B cell (primary cell): ENCODE data around the gene GSG1L. TPM values are rescaled to one million over a fixed set of nuclear protein-coding genes. Genes with fewer than 3 reads are reported as not detected.

Source experiments
- ATAC-seq: fragments of 200-7000 bp; cut with Tn5 transposase; one replicate; pipeline ENCODE4 v1.10.0; 2021; ENCODE audit warnings: low read depth, mild to moderate bottlenecking, moderate number of reproducible peaks, moderate library complexity
- CTCF ChIA-PET: fragments of 350-600 bp; sonication (Branson Sonifier 250); formaldehyde crosslinking; loops from one replicate; lab custom pipeline; 2021; ENCODE audit warnings: antibody characterized with exemption, inconsistent platforms; lab: Charles Lee
- POLR2A ChIA-PET: fragments of 350-600 bp; sonication (Branson Sonifier 250); formaldehyde crosslinking; loops from one replicate; lab custom pipeline; 2021; ENCODE audit warnings: antibody characterized with exemption; lab: Charles Lee
- DNase-seq: peaks from one replicate; pipeline ENCODE4 v3.0.0; 2013
- H2AFZ ChIP-seq: 2 replicates; pipeline ENCODE4 v1.6.1; 2012; ENCODE audit warnings: mild to moderate bottlenecking, low read depth, low read length; ENCODE audit not compliant: insufficient read depth, poor library complexity, severe bottlenecking
- H3K27ac ChIP-seq, 2 donors: 1 replicate in 1 of 2; 2 replicates in 1 of 2; pipeline ENCODE4 v1.5.1; 2012 to 2013; ENCODE audit warnings: low read length in 2 of 2, mild to moderate bottlenecking in 2 of 2, moderate library complexity in 1 of 2
- H3K27me3 ChIP-seq, 4 experiments: fragments of 200-600 bp in 1 of 4; sonication (generic) in 1 of 4; replicated peaks in 1 of 4; 1 replicate in 2 of 4; 2 replicates in 2 of 4; pipeline versions ENCODE4 v1.6.1 to v1.7.0; 2013 to 2016; ENCODE audit warnings: low read length in 3 of 4, mild to moderate bottlenecking in 2 of 4, mixed read lengths in 1 of 4, moderate library complexity in 1 of 4; ENCODE audit not compliant: insufficient read depth in 4 of 4, control insufficient read depth in 3 of 4; ENCODE audit errors: control extremely low read depth in 1 of 4
- H3K36me3 ChIP-seq, 2 experiments: replicated peaks in 1 of 2; 1 replicate in 1 of 2; 2 replicates in 1 of 2; pipeline versions ENCODE4 v1.6.1 to v1.7.1; 2013; ENCODE audit warnings: low read length in 1 of 2; ENCODE audit not compliant: insufficient read depth in 2 of 2, control insufficient read depth in 1 of 2; ENCODE audit errors: control extremely low read depth in 1 of 2, extremely low read depth in 1 of 2
- H3K4me1 ChIP-seq, 2 donors: fragments of 200-600 bp in 1 of 2; sonication (generic) in 1 of 2; 1 replicate in 1 of 2; 2 replicates in 1 of 2; pipeline versions ENCODE4 v1.5.1 to v1.6.1; 2013 to 2017; ENCODE audit warnings: low read length in 2 of 2; ENCODE audit not compliant: control insufficient read depth in 2 of 2, insufficient read depth in 2 of 2
- H3K4me2 ChIP-seq: replicated peaks from 2 replicates; pipeline ENCODE3; 2012; ENCODE audit warnings: mild to moderate bottlenecking, low read depth, low read length; ENCODE audit not compliant: poor library complexity, severe bottlenecking
- H3K4me3 ChIP-seq, 5 experiments: fragments of 200-600 bp in 1 of 5; sonication (generic) in 1 of 5; 1 replicate in 3 of 5; 2 replicates in 2 of 5; pipeline versions ENCODE4 v1.5.1 to v1.7.0; 2011 to 2016; ENCODE audit warnings: low read length in 4 of 5, mild to moderate bottlenecking in 4 of 5, low read depth in 2 of 5, control low read depth in 1 of 5, moderate library complexity in 1 of 5; ENCODE audit not compliant: insufficient read depth in 1 of 5; ENCODE audit errors: control extremely low read depth in 1 of 5, extremely low read depth in 1 of 5
- H3K79me2 ChIP-seq: fragments of 200-600 bp; sonication (generic); one replicate; pipeline ENCODE4 v1.6.0; 2016; ENCODE audit warnings: low read length; ENCODE audit not compliant: control insufficient read depth, insufficient read depth
- H3K9ac ChIP-seq: fragments of 200-600 bp; sonication (generic); 2 replicates; pipeline ENCODE4 v1.6.1; 2017; ENCODE audit warnings: mild to moderate bottlenecking, low read length, moderate library complexity
- H3K9me3 ChIP-seq, 3 donors: one replicate each; pipeline versions ENCODE4 v1.6.1 to v1.7.1; 2013; ENCODE audit warnings: low read length in 2 of 3; ENCODE audit not compliant: control insufficient read depth in 2 of 3, insufficient read depth in 1 of 3; ENCODE audit errors: control extremely low read depth in 1 of 3
- H4K20me1 ChIP-seq: 2 replicates; pipeline ENCODE4 v1.6.0; 2012; ENCODE audit warnings: mild to moderate bottlenecking, low read length; ENCODE audit not compliant: insufficient read depth, control insufficient read depth, poor library complexity, severe bottlenecking
- H3K27ac Mint-ChIP-seq: one replicate; pipeline ENCODE4 v1.8.0; 2021; ENCODE audit warnings: mixed read lengths
- H3K27me3 Mint-ChIP-seq: one replicate; pipeline ENCODE4 v1.8.0; 2021; ENCODE audit warnings: mixed read lengths
- H3K4me1 Mint-ChIP-seq: one replicate; pipeline ENCODE4 v1.8.0; 2021; ENCODE audit warnings: mixed read lengths
- H3K4me3 Mint-ChIP-seq: one replicate; pipeline ENCODE4 v1.8.0; 2021; ENCODE audit warnings: mixed read lengths
- H3K9me3 Mint-ChIP-seq: one replicate; pipeline ENCODE4 v1.8.0; 2022; ENCODE audit warnings: mixed read lengths; ENCODE audit not compliant: insufficient read depth
- CTCF ChIP-seq: fragments of 200-600 bp; IDR thresholded peaks from one replicate; pipeline ENCODE4 v1.8.0; 2022; ENCODE audit warnings: antibody characterized with exemption, mild to moderate bottlenecking
- EZH2 ChIP-seq: IDR thresholded peaks from 2 replicates; pipeline ENCODE4 v1.6.1; 2012; ENCODE audit warnings: borderline replicate concordance, low read depth, mild to moderate bottlenecking, moderate library complexity, low read length; ENCODE audit not compliant: insufficient read depth, poor library complexity, severe bottlenecking
- WGBS: methylation state at CpG from one replicate; pipeline ENCODE4 v1.1.5; 2013; ENCODE audit warnings: missing lambda C conversion rate; ENCODE audit not compliant: insufficient coverage; 5-methylcytosine and 5-hydroxymethylcytosine counted together
- intact Hi-C: fragments of 100-400 bp; cut with micrococcal nuclease; formaldehyde crosslinking; loops from one replicate; pipeline ENCODE4 v1.10.0; 2022
- polyA plus RNA-seq: library from polyadenylated mRNA; depleted of rRNA; stranded (reverse); fragments of >200 nt; gene quantifications from 2 replicates; pipeline ENCODE4 v1.2.3, GENCODE V29; 2012
- total RNA-seq, 2 donors: library from RNA; stranded (reverse); fragments of 120-200 nt in 1 of 2; gene quantifications; 1 replicate in 1 of 2; 2 replicates in 1 of 2; pipeline versions ENCODE4 v1.2.3 to v1.2.4, GENCODE V29; 2013 to 2022

GSG1L gene
- total and polyA plus RNA-seq, 2 donors (not counting 1 experiment from before 2014, with no cell fraction given) = 0.01 TPM; not detected in 1

- no peaks in the 10 kb centered on the region for H3K36me3 ChIP-seq
- CTCF ChIA-PET = no interaction called here
- Mint-ChIP-seq H3K27ac (no peak overlapping the region), H3K9me3 (peaks cover 3% of the 10 kb centered on the region), H3K4me3 (no peak overlapping the region), H3K27me3 (peaks cover 31% of the 10 kb centered on the region), H3K4me1 (no peaks in the 10 kb centered on the region)
- no peak overlapping the region for H3K9ac ChIP-seq
- H3K4me1 ChIP-seq = no peaks in the 10 kb centered on the region
- no CpG with 5 or more reads among the region's 2 CpGs for WGBS
- H3K27ac ChIP-seq = no peak overlapping the region
- ATAC-seq = no peak
- intact Hi-C loops = no loop called here
- POLR2A ChIA-PET = no interaction called here
- H4K20me1 ChIP-seq = no peaks in the 10 kb centered on the region
- no peak overlapping the region for H3K4me2 ChIP-seq
- H2AFZ ChIP-seq = no peak overlapping the region
- H3K27me3 ChIP-seq = peaks cover 0 to 12% (median 1%) of the 10 kb centered on the region in 4 experiments
- no peak overlapping the region for H3K4me3 ChIP-seq
- peaks cover 0 to 5% (median 1%) of the 10 kb centered on the region in 3 donors for H3K9me3 ChIP-seq
- H3K79me2 ChIP-seq = no peaks in the 10 kb centered on the region
- TF ChIP-seq EZH2 (no peak), CTCF (no peak)
- DNase-seq = no peak
These were observed 216.4 kb downstream of the GSG1L start for GRCh38 chr16:27847030-27847550.

DNA sequence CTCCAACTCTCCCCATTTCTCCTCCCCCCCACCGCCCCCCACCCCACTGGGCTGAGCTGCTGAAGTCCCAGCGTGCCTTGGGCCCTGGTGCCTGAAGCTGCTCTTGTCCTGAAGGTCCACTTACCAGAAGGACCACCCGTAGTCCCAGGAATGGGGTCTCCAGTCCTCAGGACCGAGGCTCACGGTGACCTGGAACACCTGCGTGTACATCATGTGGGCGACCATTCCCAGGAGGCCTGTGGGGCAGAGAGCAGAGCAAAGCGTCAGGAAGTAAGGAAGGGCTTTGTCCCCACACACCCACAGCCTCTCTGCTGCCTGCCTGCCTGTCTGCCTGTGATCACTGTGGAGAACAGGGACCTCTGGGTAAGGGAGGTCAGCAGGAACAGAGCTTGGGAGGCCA is 218.7 kb downstream of the GSG1L start:
- WGBS = 70% methylated on average over 4 of the region's 8 CpGs

More for the DNA sequence above, 218.7 kb downstream of the GSG1L start:
- Histone ChIP-seq H3K4me1 (no peaks in the 10 kb centered on the region), H3K4me2 (no peak overlapping the region), H4K20me1 (no peaks in the 10 kb centered on the region), H3K36me3 (no peaks in the 10 kb centered on the region), H3K27me3 (peaks cover 0 to 10% (median 0%) of the 10 kb centered on the region in 4 experiments), H3K9me3 (peaks cover 0 to 5% (median 1%) of the 10 kb centered on the region in 3 donors), H2AFZ (no peak overlapping the region), H3K27ac (no peak overlapping the region), H3K9ac (no peak overlapping the region), H3K4me3 (no peak overlapping the region), H3K79me2 (no peaks in the 10 kb centered on the region)
- DNase-seq (no peak), ATAC-seq (no peak)
- TF ChIP-seq CTCF (no peak), EZH2 (no peak)
- CTCF ChIA-PET = no interaction called here
- POLR2A ChIA-PET = no interaction called here
- no peaks in the 10 kb centered on the region for H3K4me1 Mint-ChIP-seq
- H3K27me3 Mint-ChIP-seq = peaks cover 23% of the 10 kb centered on the region
- peaks cover 3% of the 10 kb centered on the region for H3K9me3 Mint-ChIP-seq
- intact Hi-C loops = no loop called here
- no peak overlapping the region for H3K27ac Mint-ChIP-seq
- no peak overlapping the region for H3K4me3 Mint-ChIP-seq
